Activated CD4-positive, alpha-beta T cell treated with anti-CD3 and anti-CD28 coated beads for 36 hours (primary cell): ENCODE measurements around the gene GAL. TPM values are rescaled to one million over a fixed set of nuclear protein-coding genes. Genes with fewer than 3 reads are reported as not detected.

Experiments used
- ATAC-seq: fragments of 200-7000 bp; cut with Tn5 transposase; one replicate; pipeline ENCODE4 v1.10.0; 2021; ENCODE audit warnings: mild to moderate bottlenecking, moderate library complexity
- CTCF ChIA-PET: fragments of 350-600 bp; sonication (Branson Sonifier 250); formaldehyde crosslinking; loops from one replicate; lab custom pipeline; 2021; ENCODE audit warnings: antibody characterized with exemption; lab: Charles Lee
- POLR2A ChIA-PET: fragments of 350-600 bp; sonication (Branson Sonifier 250); formaldehyde crosslinking; loops from one replicate; lab custom pipeline; 2021; ENCODE audit warnings: antibody characterized with exemption, inconsistent platforms; lab: Charles Lee
- DNase-seq: peaks from one replicate; pipeline ENCODE4 v3.0.0-alpha.2; 2020
- H3K27ac Mint-ChIP-seq: one replicate; pipeline ENCODE4 v1.8.0; 2021; ENCODE audit warnings: mixed read lengths
- H3K27me3 Mint-ChIP-seq: one replicate; pipeline ENCODE4 v1.8.0; 2021; ENCODE audit warnings: mixed read lengths
- H3K36me3 Mint-ChIP-seq: one replicate; pipeline ENCODE4 v1.8.0; 2021; ENCODE audit warnings: low read depth, mixed read lengths
- H3K4me1 Mint-ChIP-seq: one replicate; pipeline ENCODE4 v1.8.0; 2021; ENCODE audit warnings: mixed read lengths
- H3K4me3 Mint-ChIP-seq: one replicate; pipeline ENCODE4 v1.8.0; 2021; ENCODE audit warnings: mild to moderate bottlenecking, moderate library complexity, mixed read lengths
- H3K9me3 Mint-ChIP-seq: one replicate; pipeline ENCODE4 v1.8.0; 2021; ENCODE audit warnings: low read depth, mixed read lengths
- intact Hi-C, 2 experiments: fragments of 100-400 bp; cut with DNase I in 1 of 2; cut with micrococcal nuclease in 1 of 2; formaldehyde crosslinking; loops; one replicate each; pipeline versions ENCODE4 v1.14.2 to v1.15.1; 2022 to 2024; cut with DNase I, micrococcal nuclease
- total RNA-seq, 2 experiments: library from RNA; stranded (reverse); gene quantifications; one replicate each; pipeline ENCODE4 v1.2.3, GENCODE V29; 2021

The GAL gene
- total RNA-seq, 2 experiments from 2014 or later: 2.2 to 2.5 TPM

- Mint-ChIP-seq H3K36me3 (peaks cover 10% of the 10 kb centered on the region), H3K27ac (no peak overlapping the region), H3K9me3 (peaks cover 10% of the 10 kb centered on the region), H3K4me1 (no peaks in the 10 kb centered on the region), H3K27me3 (peaks cover 2% of the 10 kb centered on the region), H3K4me3 (no peak overlapping the region)
- ATAC-seq: no peak
- no peak for DNase-seq
- POLR2A ChIA-PET: no interaction called here
- intact Hi-C loops: no loop called here
- CTCF ChIA-PET: no interaction called here
Measured at GRCh38 chr11:68722143-68722542, 37.8 kb downstream of the GAL start.

- intact Hi-C loops: no loop called here
- DNase-seq: no peak
- H3K27me3 Mint-ChIP-seq: peaks cover 2% of the 10 kb centered on the region
- H3K27ac Mint-ChIP-seq: no peak overlapping the region
- ChIA-PET POLR2A (no interaction called here), CTCF (no interaction called here)
- H3K4me1 Mint-ChIP-seq: no peaks in the 10 kb centered on the region
- peaks cover 7% of the 10 kb centered on the region for H3K36me3 Mint-ChIP-seq
- H3K4me3 Mint-ChIP-seq: no peak overlapping the region
- H3K9me3 Mint-ChIP-seq: peaks cover 9% of the 10 kb centered on the region
- no peak for ATAC-seq
Measured at GRCh38 chr11:68724293-68724692, 39.9 kb downstream of the GAL start.

GRCh38 chr11:68727783-68728182 is 43.4 kb downstream of the GAL start:
- Mint-ChIP-seq H3K9me3 (no peaks in the 10 kb centered on the region), H3K27ac (no peak overlapping the region), H3K4me3 (no peak overlapping the region), H3K4me1 (no peaks in the 10 kb centered on the region), H3K27me3 (no peaks in the 10 kb centered on the region), H3K36me3 (no peaks in the 10 kb centered on the region)
- POLR2A ChIA-PET: no interaction called here
- CTCF ChIA-PET: no interaction called here
- ATAC-seq (no peak), DNase-seq (no peak)
- intact Hi-C loops: no loop called here

GRCh38 chr11:68734111-68734510 is 49.8 kb downstream of the GAL start:
- intact Hi-C loops: no loop called here
- DNase-seq (no peak), ATAC-seq (no peak)
- Mint-ChIP-seq H3K27ac (no peak overlapping the region), H3K27me3 (no peaks in the 10 kb centered on the region), H3K36me3 (no peaks in the 10 kb centered on the region), H3K9me3 (no peaks in the 10 kb centered on the region), H3K4me1 (no peaks in the 10 kb centered on the region), H3K4me3 (no peak overlapping the region)
- POLR2A ChIA-PET: no interaction called here
- CTCF ChIA-PET: interaction anchor here (2.5 kb wide), 1 partner anchor 64 kb away, joined by 7 read pairs; no protein-coding TSS in a partner anchor

GRCh38 chr11:68735125-68735524 is 50.8 kb downstream of the GAL start:
- Mint-ChIP-seq H3K27me3 (no peaks in the 10 kb centered on the region), H3K4me3 (no peak overlapping the region), H3K27ac (no peak overlapping the region), H3K36me3 (no peaks in the 10 kb centered on the region), H3K9me3 (no peaks in the 10 kb centered on the region), H3K4me1 (no peaks in the 10 kb centered on the region)
- ATAC-seq: no peak
- intact Hi-C loops: no loop called here
- CTCF ChIA-PET: no interaction called here
- DNase-seq: no peak
- POLR2A ChIA-PET: no interaction called here

GRCh38 chr11:68735646-68736045 is 51.3 kb downstream of the GAL start:
- H3K4me1 Mint-ChIP-seq: no peaks in the 10 kb centered on the region
- CTCF ChIA-PET: no interaction called here
- POLR2A ChIA-PET: no interaction called here
- H3K9me3 Mint-ChIP-seq: no peaks in the 10 kb centered on the region
- intact Hi-C loops: no loop called here
- ATAC-seq (no peak), DNase-seq (no peak)
- H3K27ac Mint-ChIP-seq: no peak overlapping the region
- no peaks in the 10 kb centered on the region for H3K27me3 Mint-ChIP-seq
- no peak overlapping the region for H3K4me3 Mint-ChIP-seq
- H3K36me3 Mint-ChIP-seq: no peaks in the 10 kb centered on the region

Other genes starting within 250 kb of the GAL start
- 100 to 1,000 TPM; 110 to 126 TPM for gene PPP6R3, start 223.8 kb upstream of the GAL start, total RNA-seq
- gene TESMIN, start 67.0 kb downstream of the GAL start, total RNA-seq: 1 to 10 TPM; 2.9 to 3.5 TPM
- gene CPT1A, start 157.4 kb downstream of the GAL start, total RNA-seq: 10 to 100 TPM; 23.3 to 25.4 TPM
- gene MRPL21, start 219.3 kb downstream of the GAL start, total RNA-seq: 100 to 1,000 TPM; 100 to 102 TPM
- gene IGHMBP2, start 219.3 kb downstream of the GAL start, total RNA-seq: 10 to 100 TPM; 20.9 to 25.4 TPM